ENCODE measurements around the gene MRPS6. TPM values are rescaled to one million over a fixed set of nuclear protein-coding genes. Genes with fewer than 3 reads are reported as not detected.

The MRPS6 gene
- total RNA-seq, 1 donor from 2014 or later = 103 TPM

DNA sequence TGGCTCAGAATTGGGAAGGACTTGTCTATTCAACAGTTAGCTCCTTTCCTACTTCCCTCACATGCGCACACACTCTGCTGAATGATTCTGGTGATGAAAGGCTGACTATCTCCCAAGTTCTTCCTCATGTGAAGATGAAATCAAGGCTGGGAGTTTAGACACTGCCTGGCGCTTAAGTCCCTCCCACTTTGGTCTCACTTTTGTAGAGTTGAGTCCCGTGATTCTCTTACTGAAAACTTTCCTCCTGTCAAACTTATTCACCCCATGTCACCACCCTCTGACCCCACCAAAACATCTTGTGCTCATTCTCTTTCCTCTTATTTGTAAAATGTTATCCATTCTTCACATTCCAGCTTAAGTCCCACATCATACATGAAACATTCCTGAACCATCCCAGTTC, 8.4 kb upstream of the MRPS6 start:
- DNase-seq (ENCODE audit: low read depth) = peak; percentile 13

DNA sequence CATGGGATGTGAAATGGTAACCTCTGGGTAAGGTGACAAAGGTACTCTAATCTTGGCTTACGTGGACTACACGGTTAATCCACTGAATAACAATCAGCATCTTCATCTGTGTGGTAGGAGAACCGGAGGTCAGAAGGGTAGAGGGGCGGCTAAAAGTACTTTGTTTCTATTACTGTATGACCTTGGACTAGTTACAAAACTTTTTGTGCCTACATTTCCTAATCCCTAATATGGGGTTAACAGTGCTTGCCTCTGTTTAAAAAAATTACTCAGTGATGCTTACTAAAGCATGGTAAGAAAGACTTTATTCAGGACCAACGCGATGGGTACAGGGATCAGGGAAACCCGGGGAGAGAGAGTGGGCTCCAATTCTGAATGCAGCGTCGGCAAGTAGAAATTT, 1.7 kb upstream of the MRPS6 start:
- no peak for DNase-seq (ENCODE audit: low read depth)

DNA sequence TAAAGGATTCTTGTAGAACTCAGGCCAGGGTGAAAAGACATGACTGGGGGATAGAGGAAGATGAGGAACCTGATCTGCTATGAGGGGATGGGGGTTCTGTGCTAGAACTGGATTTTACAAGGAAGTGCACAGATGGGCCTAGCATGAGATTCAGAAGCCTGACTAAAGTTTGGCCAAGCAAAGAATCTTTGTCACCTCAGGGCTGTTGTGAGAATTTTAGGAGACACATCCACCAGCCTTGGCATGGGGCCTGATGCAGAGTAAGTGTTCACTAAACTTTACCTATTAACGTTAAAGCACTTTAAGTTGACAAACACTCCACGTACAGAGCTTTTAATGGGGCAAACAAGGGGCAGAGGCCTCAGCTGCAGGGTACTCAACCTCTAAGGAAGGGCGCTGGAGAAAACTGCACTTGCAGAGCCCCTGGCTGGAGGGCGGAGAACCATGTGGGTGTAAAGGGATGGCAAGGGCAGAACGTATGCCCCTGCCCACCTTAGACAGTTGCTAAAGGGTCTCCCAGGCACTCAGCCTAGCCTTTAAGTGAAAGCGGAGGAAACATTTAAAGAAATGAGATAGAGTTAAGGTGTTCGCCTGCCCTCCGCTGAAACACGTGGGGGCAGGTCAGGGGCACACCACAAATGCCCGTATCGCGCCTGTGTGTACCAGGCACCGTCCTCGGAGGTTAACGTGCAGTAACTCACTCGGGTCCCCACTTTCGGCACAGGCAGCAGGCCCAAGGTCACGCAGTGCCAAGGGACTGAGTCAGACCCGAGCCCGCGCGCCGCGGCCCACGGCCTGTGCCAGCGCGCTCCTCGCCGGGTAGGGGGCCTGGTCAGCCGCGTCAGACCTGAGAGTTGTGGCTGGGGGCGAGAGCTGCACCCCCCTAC, 990 bp upstream of the MRPS6 start:
- DNase-seq (ENCODE audit: low read depth) = peak; percentile 60

DNA sequence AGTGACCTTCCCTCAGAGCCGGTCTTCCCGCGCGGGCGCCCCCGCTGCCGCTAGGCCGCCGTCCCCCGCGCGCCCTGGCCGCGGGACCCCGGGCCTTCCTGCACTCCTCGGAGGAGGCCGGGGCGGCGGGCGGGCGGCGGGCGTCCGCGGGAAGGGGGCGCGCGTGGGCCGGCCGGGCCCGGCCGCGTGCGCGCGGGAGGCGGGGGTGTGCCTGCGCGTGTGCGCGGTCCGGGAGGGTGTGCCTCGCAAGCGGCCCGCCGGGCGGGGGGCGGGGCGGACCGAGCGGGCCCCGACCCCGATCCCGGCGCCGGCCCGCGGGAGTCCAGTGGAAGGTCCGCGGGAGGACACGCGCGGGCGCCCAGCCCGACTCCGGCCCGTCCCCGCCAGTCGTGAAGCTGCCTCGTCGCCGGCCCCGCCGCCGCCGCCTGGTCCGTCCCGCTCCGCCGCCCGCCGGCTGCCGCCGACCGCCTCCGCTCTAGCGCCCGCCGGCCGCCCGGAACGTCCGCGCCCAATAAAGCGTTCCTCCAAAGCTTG, 438 bp downstream of the MRPS6 start:
- no peak for DNase-seq (ENCODE audit: low read depth)

DNA sequence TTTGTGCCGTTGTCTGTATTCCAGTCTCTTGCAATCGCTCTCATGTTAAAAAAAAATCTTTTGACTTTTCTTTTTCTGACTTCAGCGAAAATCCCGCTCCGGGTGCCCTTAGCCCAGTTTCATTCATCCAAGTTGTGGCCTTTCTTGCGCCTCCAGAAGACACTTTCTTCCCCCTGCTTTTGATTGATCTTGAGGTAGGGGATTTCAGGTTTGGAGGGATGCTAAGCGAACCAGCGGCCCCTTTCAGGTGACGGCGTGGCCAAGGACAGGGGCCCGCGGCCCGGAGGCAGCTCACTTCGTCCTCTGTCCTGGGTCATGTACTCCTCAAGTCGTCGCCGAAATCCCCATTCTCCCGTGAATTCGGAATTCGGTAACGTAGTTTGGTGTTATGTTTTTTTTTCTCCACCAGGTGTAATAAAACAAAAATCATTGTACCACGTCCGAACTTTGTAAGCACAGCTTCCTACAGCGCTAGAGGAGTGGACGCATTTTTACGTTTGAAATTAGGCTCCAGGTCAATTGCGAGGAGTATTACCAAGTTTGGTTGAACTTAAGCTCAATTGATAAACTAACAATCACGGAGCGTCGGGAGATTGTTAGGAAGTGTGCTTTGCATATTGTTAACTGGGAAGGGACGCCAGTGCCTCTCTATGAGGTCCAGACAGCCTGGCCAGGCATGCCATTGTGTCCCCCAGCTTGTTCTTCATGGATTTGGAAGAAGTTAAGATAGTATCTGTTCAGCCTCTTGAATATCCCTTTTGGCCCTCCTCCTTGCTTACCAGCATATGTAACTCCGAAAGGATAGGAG, 1.1 kb downstream of the MRPS6 start:
- no peak for DNase-seq (ENCODE audit: low read depth)

DNA sequence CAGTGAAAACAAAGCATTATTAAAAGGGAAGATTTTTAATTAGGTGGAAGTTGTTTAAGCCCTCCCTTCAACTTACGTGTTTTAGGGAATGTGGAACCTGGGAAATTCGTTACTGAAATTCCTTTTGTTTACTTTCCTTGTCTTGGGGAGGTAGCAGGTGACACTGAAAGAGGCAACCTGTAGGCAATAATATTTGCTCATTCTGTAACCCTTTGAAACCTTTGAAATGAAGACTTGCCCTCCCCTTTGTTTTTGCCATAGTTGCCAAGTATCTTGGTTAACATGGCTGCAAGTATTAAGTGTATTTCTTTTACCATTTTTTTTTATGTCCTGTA, 1.7 kb downstream of the MRPS6 start:
- DNase-seq (ENCODE audit: low read depth) = no peak

DNA sequence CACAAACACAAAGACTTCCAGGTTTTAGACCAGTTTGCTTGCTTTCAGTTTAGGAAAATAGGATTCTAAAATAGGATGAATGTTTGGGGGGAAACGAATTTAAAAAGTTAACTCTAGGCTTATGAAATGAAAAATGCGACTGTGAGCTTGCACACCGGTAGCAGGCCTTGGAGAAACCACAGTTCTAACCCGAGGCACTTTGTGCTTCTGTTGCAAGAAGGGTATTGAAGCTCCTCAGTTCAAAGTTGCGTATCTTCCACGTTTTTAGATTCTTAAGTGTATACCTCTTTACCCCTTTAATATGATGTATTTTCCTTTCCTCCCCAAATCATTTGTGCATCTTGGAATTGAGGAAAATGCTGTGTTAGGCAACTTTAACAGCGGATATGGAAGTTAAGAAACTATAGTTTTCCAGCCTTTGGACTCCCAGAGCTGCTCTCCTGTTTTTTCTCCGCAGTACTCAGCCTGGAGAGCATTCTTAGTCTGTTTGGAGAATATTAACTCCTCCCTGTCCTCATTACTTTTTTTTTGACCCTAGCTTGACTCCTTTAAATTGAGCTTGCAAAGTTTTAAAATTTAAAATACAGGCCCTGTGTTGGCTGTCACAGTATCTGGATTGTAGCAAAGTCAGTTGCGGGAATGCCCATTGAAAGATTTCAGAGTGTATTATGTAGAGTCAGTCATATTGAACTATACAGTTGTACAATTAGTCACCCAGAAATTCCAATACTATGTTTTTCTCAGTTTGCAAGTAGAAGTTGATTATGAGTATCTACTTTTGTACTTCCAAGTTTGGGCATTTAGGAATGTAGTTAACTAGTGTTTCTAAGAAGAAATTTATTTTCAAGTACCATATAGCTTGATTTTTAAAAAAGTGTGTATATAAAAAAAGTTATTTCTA, 2.6 kb downstream of the MRPS6 start:
- DNase-seq (ENCODE audit: low read depth) = no peak

DNA sequence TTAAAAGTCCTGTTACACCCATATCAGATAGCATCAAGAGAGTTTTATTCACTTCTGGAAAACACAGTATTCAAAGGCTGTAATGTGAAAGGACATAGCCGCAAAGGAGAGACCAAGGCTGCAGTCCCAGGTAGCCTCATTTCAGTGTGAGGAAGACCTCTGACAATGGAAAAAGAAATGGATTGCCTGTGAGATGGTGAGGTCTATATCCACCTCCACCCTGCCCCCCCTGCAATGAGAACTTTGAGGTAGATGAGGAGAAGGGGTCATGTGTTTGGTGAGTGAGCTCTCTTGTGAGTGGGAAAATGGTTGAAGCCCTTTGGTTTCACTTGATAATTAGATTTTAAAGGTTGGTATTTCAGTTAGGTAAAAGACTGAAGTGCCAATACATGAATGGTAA, 3.5 kb downstream of the MRPS6 start:
- no peak for DNase-seq (ENCODE audit: low read depth)

DNA sequence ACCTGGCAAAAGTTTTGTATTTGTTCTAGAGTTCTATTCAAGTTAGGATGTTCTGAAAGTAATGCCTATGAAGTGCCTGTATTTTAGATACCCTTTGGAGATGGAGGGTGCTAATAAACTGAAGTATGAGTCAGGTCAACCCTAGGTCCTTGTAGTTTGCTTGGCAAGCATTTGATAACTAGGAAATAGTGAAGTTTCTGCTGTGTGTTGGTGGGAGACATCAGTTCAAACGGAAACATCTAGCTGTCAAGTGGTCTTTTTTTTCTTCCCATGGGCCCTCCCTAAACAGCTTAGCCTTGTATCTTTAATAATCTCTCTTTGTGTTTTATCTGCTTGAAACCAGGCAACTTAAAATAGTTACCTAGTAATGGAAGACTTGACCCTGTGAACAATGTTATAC, 4.5 kb downstream of the MRPS6 start:
- no peak for DNase-seq (ENCODE audit: low read depth)

DNA sequence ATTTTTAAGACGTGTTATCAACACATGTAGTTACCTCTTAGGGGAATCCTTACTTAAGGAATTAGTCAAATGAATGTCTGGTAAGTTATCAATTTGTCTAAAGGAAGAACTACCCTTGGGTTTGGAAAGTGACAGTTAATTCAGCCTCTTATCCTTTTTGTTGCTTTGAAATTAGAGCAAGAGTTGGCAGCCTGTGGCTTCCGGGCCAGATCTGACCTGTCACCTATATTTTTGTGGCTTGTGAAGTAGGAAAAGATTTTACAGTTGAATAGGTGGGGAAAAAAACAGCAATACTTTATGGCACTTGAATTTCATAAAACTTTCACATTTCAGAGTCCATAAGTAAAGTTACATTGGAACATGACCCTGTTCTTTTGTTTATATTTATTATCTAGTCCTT, 5.5 kb downstream of the MRPS6 start:
- no peak for DNase-seq (ENCODE audit: low read depth)

DNA sequence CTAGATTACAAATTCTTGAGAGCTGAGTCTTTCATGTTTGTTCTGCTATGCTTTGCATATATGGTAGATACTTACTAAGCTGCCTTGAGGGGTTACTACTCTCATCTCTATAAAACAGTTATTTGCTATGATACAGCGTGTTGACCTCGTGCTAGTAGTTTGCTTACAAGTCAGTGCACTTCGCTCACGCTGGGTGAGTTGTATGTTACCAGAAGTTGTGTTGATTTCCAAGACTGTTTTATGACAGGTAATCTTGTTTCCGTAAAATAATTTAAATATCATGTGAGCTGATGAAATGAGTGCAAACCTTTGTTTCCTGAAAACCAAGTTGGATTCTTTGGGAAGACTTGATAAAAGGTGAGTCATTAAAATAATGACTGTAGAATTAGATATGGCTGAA, 7.3 kb downstream of the MRPS6 start:
- no peak for DNase-seq (ENCODE audit: low read depth)

DNA sequence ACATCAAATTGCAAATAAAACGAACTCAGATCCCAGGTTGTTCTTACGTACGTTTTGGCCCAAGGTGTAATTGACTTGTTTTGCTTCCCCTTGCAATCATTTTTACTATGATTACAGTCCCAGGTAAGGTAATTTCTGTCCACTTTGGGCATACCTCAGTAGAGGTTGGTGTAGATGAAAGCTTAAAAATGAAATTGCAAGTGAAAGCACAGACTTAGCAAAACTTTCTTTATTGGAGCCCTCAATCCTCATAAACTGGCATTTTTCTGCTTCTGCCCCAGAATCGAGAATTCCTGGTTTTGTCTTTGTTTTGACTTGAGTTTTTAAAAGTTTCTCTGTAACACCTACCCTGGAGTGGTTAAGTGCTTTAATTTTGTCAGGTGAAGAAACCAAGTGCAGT, 9.4 kb downstream of the MRPS6 start:
- no peak for DNase-seq (ENCODE audit: low read depth)

DNA sequence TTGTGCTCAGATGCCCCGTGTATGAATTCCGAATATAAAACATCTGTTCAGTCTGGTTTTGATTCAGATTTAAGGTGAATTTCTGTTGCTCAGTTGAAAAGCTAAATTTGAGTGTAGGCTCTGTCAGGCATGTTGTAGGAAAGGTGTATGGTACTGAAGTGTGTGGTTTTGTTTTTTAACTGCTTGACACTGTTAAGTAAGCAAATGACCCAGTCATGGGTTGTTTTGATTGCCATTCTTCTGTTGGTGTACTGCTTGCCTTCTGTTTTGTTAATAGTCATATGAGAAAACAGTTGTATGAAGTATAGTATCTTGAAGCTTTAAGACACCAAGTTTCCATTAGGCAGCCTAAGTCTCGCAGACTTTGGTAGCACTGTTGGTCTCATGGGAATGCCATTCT, 10.0 kb downstream of the MRPS6 start:
- no peak for DNase-seq (ENCODE audit: low read depth)

DNA sequence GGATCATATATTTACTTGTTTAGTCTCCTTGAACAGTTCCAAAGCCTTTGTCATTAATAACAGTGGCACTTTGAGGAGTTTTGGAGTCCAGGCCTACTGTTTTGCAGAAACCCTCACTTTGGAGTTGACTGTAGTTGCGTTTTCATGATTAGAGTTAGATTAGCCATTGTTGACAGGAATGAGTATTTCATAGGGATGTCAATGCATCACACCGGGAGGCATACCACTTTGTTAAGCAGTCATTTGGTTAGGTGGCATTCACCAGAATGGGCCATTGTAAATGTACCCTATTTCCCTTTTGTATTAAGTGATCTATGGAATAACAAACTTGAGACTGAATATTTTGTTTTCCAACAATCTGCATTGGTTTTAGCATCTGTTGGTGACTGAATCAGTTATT, 11.8 kb downstream of the MRPS6 start:
- DNase-seq (ENCODE audit: low read depth) = no peak

DNA sequence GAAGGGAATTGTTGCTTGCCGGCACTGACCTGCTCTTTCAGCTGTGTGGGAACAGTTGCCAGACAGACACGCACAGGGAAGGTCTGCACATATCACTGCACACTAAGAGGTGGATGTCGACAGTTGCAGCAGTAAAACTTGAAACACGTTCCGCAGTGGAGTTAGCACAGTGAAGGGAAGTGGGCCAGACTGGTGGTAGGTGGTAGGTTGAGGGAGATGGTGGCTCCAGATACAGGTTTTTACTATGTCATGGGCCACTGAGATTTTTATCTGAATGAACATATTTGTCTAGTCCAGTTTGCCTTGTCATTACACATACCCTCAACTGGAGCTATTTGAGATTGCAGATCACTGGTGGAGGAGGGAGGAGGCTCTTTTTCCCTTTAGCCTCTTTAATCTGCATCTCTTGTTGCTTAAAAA, 13.5 kb downstream of the MRPS6 start:
- DNase-seq (ENCODE audit: low read depth) = no peak

DNA sequence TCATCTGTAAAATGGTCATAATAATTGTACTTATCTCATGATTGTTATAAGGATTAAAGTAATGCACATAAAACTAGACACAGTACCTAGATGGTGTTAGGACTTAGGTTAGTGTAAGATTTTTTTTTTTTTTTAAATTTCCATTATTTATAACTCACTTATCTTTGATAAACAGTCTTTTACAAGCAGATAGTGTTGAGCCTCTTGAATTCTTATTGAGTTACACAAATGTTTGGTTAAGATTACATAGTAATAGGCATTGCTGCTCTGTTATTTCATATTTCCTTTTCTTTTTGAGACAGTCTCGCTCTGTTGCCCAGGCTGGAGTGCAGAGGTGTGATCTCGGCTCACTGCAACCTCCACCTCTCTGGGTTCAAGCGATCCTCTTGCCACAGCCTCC, 15.4 kb downstream of the MRPS6 start:
- DNase-seq (ENCODE audit: low read depth) = no peak

DNA sequence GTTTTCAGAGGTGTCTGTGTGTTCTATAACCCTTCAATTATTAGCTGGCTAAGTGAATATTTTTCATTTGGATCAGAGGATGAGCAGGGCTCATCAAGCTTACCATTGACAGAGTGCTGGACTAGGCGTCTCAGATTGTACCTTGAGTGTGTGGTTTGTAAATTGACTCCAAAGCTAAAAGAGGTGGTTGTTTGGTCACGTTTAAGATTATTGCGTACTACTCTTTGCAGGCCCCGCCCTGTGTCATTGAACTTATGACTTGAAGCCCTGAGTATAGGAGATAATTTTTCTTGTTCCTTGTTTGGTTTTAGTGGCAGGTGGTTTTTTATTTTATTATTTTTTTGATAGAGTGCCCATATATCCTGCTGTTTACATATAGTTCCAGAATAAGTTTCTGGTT, 17.7 kb downstream of the MRPS6 start:
- no peak for DNase-seq (ENCODE audit: low read depth)

DNA sequence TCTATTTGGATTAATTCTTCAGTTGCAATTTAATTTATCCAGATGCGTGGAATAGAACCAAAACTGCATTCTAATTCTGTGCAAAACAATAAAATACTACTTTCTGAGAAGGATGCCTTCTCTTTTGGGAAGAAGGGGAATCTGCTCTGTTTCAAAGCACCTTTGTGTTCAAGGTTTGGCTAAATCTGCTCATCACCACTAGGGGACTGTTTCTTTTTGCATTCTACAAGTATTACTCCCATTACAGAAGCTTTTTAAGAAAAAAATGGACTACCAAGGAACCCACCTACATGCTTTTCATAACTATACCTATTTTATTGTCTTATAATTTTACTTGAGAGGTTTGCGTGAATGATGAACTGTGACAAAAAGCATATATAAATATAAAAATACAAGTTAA, 18.2 kb downstream of the MRPS6 start:
- DNase-seq (ENCODE audit: low read depth) = no peak

DNA sequence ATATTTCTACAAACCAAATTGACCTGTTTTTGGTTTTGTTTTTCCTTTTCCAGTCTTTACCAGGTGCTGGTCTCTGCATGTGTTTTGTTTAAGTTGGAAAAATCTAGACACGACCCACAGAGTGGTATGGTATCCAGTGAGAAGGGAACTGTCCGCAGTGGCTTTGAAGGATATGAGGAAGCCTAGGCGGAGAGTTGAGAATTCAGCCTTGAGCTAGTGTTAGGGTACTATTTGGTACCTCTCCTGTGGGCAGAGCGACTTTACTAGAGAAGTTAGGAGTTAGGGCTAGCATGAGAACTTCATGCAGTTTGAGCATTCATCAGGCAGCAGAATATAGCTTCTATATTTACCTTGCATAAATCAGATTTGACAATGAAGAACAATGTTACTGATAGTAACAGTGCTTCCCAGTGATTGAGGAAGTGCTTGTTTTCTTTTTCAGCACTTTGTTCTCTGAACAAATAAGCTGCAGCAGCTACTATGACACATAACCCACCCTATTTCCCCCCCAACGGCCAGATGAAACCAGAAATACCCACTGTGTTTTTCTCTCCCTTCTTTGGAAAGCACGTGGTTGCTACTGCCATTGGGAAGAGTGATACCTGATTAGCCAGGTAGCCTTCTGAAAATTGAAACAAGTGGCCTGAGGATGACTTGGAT, 19.0 kb downstream of the MRPS6 start:
- DNase-seq (ENCODE audit: low read depth) = no peak

DNA sequence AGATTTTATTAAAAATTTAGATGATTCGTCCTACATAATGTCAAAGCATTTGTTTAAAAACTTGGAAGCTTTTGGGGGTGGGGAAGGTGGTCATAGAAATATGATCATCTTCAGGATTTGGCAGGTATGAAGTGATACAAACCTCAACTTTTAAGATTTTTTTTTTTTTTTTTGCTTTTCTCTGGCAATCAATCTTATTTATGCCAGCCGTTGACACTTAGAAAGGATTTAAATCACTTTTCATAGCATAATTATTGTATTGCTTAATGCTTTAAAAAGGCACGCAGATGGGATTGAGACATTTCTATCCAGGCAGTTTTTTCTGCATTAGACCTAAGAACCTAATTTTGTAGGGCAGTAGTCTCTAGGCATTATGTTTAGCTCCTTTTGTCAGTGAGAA, 19.7 kb downstream of the MRPS6 start:
- no peak for DNase-seq (ENCODE audit: low read depth)

DNA sequence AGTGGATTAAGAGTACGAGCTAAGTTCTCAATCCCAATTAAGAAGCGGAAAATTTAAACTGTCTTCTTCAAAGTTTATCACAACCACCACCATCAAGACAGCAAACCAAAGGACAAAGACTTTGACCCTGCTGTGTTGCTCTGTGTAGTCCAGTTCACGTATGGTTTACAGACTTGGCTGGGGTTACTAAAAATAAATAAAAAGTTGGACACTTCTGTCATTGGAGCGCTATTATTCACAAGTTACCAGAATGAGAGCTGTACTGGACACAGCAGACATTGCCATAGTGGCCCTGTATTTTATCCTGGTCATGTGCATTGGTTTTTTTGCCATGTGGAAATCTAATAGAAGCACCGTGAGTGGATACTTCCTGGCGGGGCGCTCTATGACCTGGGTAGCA, 21.6 kb downstream of the MRPS6 start:
- DNase-seq (ENCODE audit: low read depth) = no peak

Measured in myocyte (in vitro differentiated cells).